GM10847 (cell line): ENCODE data around the gene GPC6.

ENCODE experiments used
- POLR2A ChIP-seq: IDR thresholded peaks from 2 replicates; pipeline ENCODE4 v1.6.1; 2011; ENCODE audit not compliant: insufficient read length; ENCODE audit errors: extremely low read depth

GPC6 gene

DNA sequence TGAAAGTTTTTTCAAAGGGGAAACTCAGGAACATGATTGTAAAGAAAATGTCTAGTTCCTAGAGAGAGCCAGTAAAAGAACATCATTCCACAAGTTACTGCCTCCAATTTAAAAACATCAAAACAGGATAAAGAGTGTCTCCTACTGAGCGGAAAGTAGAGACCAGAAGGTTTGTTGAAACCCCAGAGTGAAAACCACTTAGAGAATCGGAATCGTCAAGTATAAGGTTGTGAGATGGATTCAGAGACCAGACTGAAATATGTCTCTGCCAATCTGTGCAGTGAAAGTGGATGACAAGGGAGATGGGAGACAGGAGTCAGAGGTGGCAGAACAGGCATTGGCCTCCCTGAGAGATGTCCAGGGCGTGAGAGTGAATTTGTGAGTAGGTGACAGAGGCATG lies 133.4 kb downstream of the GPC6 start:
- no peak for TF ChIP-seq POLR2A

DNA sequence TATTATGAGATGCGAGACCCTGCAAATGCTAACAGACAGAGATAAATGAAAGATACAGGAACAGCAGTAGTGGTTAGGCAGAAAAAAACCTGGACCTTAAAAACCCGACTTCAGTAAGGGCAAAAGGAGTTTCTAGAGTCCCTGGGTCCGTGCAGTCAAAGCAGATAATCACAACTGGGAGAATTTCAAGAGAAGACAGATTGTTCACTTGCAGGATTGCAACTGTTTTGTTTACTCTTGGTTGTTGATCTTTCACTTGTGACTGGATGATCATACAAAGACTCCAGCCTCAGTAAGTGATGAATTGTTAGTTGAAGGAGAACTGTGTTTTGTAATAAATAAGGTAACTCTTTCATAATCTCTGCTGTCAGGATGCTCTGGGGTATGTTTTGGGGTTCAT lies 135.1 kb downstream of the GPC6 start:
- no peak for TF ChIP-seq POLR2A

- no peak for TF ChIP-seq POLR2A
Measured at GRCh38 chr13:93364166-93364565, 137.6 kb downstream of the GPC6 start.

GRCh38 chr13:93368296-93368695 lies 141.7 kb downstream of the GPC6 start:
- no peak for TF ChIP-seq POLR2A

- no peak for TF ChIP-seq POLR2A
Measured at GRCh38 chr13:93368718-93369117, 142.1 kb downstream of the GPC6 start.

GRCh38 chr13:93372856-93373255 lies 146.2 kb downstream of the GPC6 start:
- TF ChIP-seq POLR2A: no peak

DNA sequence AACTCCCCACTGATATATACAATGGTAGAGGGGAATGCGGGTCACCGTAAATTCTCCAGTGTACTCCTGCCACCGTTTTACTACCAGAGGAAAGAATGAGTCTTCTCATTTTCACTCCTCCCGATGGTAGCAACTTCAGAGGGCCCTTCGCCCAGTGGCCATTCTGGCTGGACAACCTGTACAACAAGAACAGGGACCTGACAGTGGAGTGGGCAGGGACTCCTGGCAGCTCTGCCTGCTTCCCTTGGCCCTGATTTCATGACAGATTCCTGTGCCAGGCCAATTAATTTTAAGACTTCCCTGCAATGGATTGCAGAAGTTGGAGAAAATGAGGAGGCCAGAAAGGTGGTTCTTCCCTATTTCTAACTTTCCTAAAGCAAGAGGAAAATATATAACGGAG lies 148.9 kb downstream of the GPC6 start:
- TF ChIP-seq POLR2A: no peak

- TF ChIP-seq POLR2A: no peak
Measured at GRCh38 chr13:93377196-93377595, 150.6 kb downstream of the GPC6 start.

DNA sequence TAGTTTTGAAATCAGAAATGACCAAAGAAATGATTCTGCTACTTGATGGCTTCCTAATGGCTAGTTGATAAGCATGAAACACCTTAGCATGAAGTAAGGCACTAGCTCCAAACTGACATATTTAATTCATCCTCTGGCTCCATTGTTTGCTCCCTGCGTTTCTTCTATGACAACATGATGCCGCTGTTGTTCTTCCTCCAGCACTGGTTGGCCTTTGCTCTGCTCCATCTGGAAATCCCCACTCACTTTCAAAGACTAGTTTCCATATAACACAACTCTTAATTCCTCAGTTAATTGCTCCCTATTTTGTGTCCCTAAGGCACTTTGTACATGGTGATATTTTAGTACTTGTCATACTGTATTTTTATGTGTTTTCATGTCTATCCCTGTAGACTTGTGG lies 151.6 kb downstream of the GPC6 start:
- no peak for TF ChIP-seq POLR2A

- no peak for TF ChIP-seq POLR2A
Measured at GRCh38 chr13:93386116-93386515, 159.5 kb downstream of the GPC6 start.

GRCh38 chr13:93388701-93389100 lies 162.1 kb downstream of the GPC6 start:
- no peak for TF ChIP-seq POLR2A

- TF ChIP-seq POLR2A: no peak
Measured at GRCh38 chr13:93397619-93398018, 171.0 kb downstream of the GPC6 start.

GRCh38 chr13:93398167-93399035 lies 171.8 kb downstream of the GPC6 start:
- no peak for TF ChIP-seq POLR2A

GRCh38 chr13:93399212-93399611 lies 172.6 kb downstream of the GPC6 start:
- no peak for TF ChIP-seq POLR2A

GRCh38 chr13:93406136-93406535 lies 179.5 kb downstream of the GPC6 start:
- TF ChIP-seq POLR2A: no peak

DNA sequence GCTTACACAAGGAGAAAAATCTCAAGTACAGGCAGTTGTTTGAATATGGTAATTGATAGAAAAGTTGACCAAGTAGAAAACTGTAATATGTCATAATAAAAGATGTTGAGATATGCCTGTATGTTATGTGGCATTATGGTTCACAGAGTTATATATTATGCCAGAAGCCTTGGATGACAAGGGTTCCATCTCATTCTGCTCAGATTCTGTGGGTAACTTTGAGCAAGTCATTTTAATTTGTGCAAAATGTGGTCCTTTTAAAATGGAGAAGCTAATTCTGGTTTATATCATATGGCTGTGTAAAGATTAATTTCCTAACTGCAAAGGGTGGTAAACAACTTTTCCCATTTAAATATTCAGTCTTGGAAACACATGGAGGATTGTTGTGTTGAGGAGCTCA lies 180.9 kb downstream of the GPC6 start:
- TF ChIP-seq POLR2A: no peak

DNA sequence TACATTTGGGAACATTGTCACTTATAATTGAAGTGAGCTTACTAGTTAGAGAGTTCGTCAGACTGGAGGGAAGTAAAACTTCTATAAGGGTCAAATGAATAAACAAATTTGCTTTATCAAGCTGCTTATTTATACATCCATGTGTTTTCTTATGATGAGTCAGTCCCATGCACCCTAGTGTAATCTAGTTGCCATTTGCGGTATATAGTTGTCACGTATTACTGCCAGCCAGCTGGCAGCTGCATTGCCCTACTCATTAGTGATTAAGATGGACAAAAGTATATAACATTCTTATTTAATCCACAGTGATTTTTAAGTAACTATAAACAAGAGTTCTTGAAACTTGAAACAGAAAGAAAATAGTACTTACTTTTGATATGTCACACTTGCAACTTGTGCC lies 182.4 kb downstream of the GPC6 start:
- TF ChIP-seq POLR2A: no peak
